Measurements from ENCODE around the gene TRMT1L. TPM values are rescaled to one million over a fixed set of nuclear protein-coding genes. Genes with fewer than 3 reads are reported as not detected.

Gene TRMT1L
- total and polyA plus RNA-seq, 2 donors (not counting 3 experiments of a cell fraction or from before 2014, with no cell fraction given): 7.9 to 12.8 TPM

- BruUV-seq (replicated peaks): no TSS peak
- Histone ChIP-seq H3K27ac (ENCODE audit: insufficient read depth, low read depth, low read length) (no peak overlapping the region), H3K36me3 (ENCODE audit: control insufficient read depth in 2 of 2, extremely low read depth in 1 of 2, insufficient read depth in 2 of 2, low read length in 2 of 2) (no peaks in the 10 kb centered on the region), H3K27me3 (ENCODE audit: control insufficient read depth in 2 of 2, insufficient read depth in 2 of 2, low read length in 2 of 2) (no peaks in the 10 kb centered on the region), H3K9ac (replicated peaks; ENCODE audit: extremely low read depth, insufficient read depth, low read length) (no peak overlapping the region), H3K4me2 (ENCODE audit: insufficient read depth, low read length) (no peak overlapping the region), H4K20me1 (replicated peaks; ENCODE audit: control insufficient read depth, extremely low read depth, insufficient read depth, low read length) (no peaks in the 10 kb centered on the region), H3K79me2 (ENCODE audit: control insufficient read depth, insufficient read depth, low read length) (no peaks in the 10 kb centered on the region), H3K9me1 (replicated peaks; ENCODE audit: control insufficient read depth, extremely low read depth, insufficient read depth, low read length) (no peaks in the 10 kb centered on the region), H3K9me3 (replicated peaks; ENCODE audit: control insufficient read depth, insufficient read depth, low read length) (no peaks in the 10 kb centered on the region), H2AFZ (ENCODE audit: low read depth, low read length) (no peak overlapping the region), H3K4me3 (replicated peaks in 1 of 3; ENCODE audit: insufficient read depth in 1 of 3, low read depth in 1 of 3, low read length in 3 of 3) (no peak overlapping the region), H3K4me1 (ENCODE audit: control insufficient read depth, extremely low read depth, insufficient read depth, low read length) (no peaks in the 10 kb centered on the region)
- CTCF ChIA-PET: no interaction called here
- POLR2A ChIA-PET: no interaction called here
- TF ChIP-seq POLR2AphosphoS5 (IDR thresholded peaks at IDR 0.05; ENCODE audit: insufficient read depth, low read depth, low read length) (no peak), EZH2 (IDR thresholded peaks at IDR 0.05; ENCODE audit: borderline replicate concordance, low read depth, low read length, severe bottlenecking) (no peak), MAX (IDR thresholded peaks at IDR 0.05; ENCODE audit: insufficient read depth, insufficient read length) (no peak), MYC (IDR thresholded peaks at IDR 0.05; ENCODE audit: low read depth, low read length) (no peak), JUN (IDR thresholded peaks at IDR 0.05; ENCODE audit: borderline replicate concordance, insufficient read depth, insufficient read length, low read depth) (no peak), CTCF (IDR thresholded peaks at IDR 0.05; ENCODE audit: extremely low read depth in 1 of 2, insufficient read depth in 1 of 2, low read depth in 1 of 2, low read length in 2 of 2) (no peak)
- DNase-seq (ENCODE audit: low read depth, low spot score) (no peak), FAIRE-seq (no peak)
- dilution Hi-C loops (cut with MboI; ENCODE audit: extremely low pct_ligation_motif_present, low sequenced_read_pairs): no loop called here
- intact Hi-C loops (cut with micrococcal nuclease): no loop called here
Observed at GRCh38 chr1:185193756-185194155, 37.0 kb upstream of the TRMT1L start.
